SK-N-SH (cell line): ENCODE measurements around the gene ARL5C. TPM values are rescaled to one million over a fixed set of nuclear protein-coding genes. Genes with fewer than 3 reads are reported as not detected.

Experiments used
- CTCF ChIA-PET: fragments of 300-600, 350-600 bp; formaldehyde crosslinking; extraction: SDS; loops from one replicate; lab custom pipeline; 2021; lab: Yijun Ruan, JAX
- POLR2A ChIA-PET: fragments of 350-600 bp; sonication (Branson Sonifier 250); formaldehyde crosslinking; extraction: SDS; loops from one replicate; lab custom pipeline; 2020; ENCODE audit warnings: antibody characterized with exemption, inconsistent platforms; lab: Yijun Ruan, JAX
- DNase-seq: peaks from one replicate; pipeline ENCODE4 v3.0.0; 2012
- H2AFZ ChIP-seq: fragments of 200-600 bp; sonication (generic); 2 replicates; pipeline ENCODE4 v1.8.1; 2016; ENCODE audit warnings: antibody characterized with exemption, mild to moderate bottlenecking, low read depth
- H3F3A ChIP-seq: fragments of 200-600 bp; sonication (generic); replicated peaks from 2 replicates; pipeline ENCODE3; 2016; ENCODE audit warnings: antibody characterized with exemption, mild to moderate bottlenecking; ENCODE audit not compliant: insufficient read depth
- H3K27ac ChIP-seq, 2 experiments: fragments of 200-500 bp in 1 of 2; fragments of 200-600 bp in 1 of 2; sonication (Bioruptor generic) in 1 of 2; sonication (generic), shearing (Covaris generic) in 1 of 2; 2 replicates each; pipeline versions ENCODE4 v1.5.1 to v1.6.1; 2014 to 2016; ENCODE audit warnings: low read depth in 2 of 2, inconsistent platforms in 1 of 2, low read length in 1 of 2, mild to moderate bottlenecking in 1 of 2, mixed read lengths in 1 of 2
- H3K27me3 ChIP-seq: fragments of 200-600 bp; sonication (generic), shearing (Covaris generic); 2 replicates; pipeline ENCODE4 v1.6.1; 2016; ENCODE audit warnings: mixed run types; ENCODE audit not compliant: insufficient read depth
- H3K36me3 ChIP-seq, 2 experiments: fragments of 200-500 bp in 1 of 2; fragments of 200-600 bp in 1 of 2; sonication (Bioruptor generic) in 1 of 2; sonication (generic) in 1 of 2; replicated peaks in 1 of 2; 2 replicates each; pipeline versions ENCODE3 to v1.5.1; 2014 to 2016; ENCODE audit warnings: low read length in 1 of 2, mild to moderate bottlenecking in 1 of 2; ENCODE audit not compliant: insufficient read depth in 2 of 2, control insufficient read depth in 1 of 2
- H3K4me1 ChIP-seq, 2 experiments: fragments of 200-500 bp in 1 of 2; fragments of 200-600 bp in 1 of 2; sonication (Bioruptor generic) in 1 of 2; sonication (generic), shearing (Covaris generic) in 1 of 2; 2 replicates each; pipeline versions ENCODE4 v1.5.1 to v1.6.1; 2014 to 2016; ENCODE audit warnings: low read depth in 1 of 2, low read length in 1 of 2, mixed run types in 1 of 2; ENCODE audit not compliant: insufficient read depth in 2 of 2, control insufficient read depth in 1 of 2
- H3K4me2 ChIP-seq: fragments of 200-600 bp; sonication (generic), shearing (Covaris generic); 2 replicates; pipeline ENCODE4 v1.6.1; 2017; ENCODE audit warnings: mixed run types
- H3K4me3 ChIP-seq, 2 experiments: fragments of 200-500 bp in 1 of 2; fragments of 200-600 bp in 1 of 2; sonication (Bioruptor generic) in 1 of 2; sonication (generic), shearing (Covaris generic) in 1 of 2; 2 replicates each; pipeline versions ENCODE4 v1.5.1 to v1.8.1; 2014 to 2016; ENCODE audit warnings: low read depth in 2 of 2, inconsistent platforms in 1 of 2, low read length in 1 of 2, mild to moderate bottlenecking in 1 of 2, mixed read lengths in 1 of 2, moderate library complexity in 1 of 2
- H3K79me2 ChIP-seq: fragments of 200-600 bp; sonication (generic); 2 replicates; pipeline ENCODE4 v1.8.1; 2017; ENCODE audit warnings: mild to moderate bottlenecking; ENCODE audit not compliant: insufficient read depth
- H3K9ac ChIP-seq: fragments of 200-600 bp; sonication (generic); 2 replicates; pipeline ENCODE4 v1.6.1; 2017; ENCODE audit warnings: mixed run types
- H3K9me2 ChIP-seq: fragments of 200-600 bp; sonication (generic); 2 replicates; pipeline ENCODE4 v1.6.1; 2017; ENCODE audit warnings: mixed run types
- H3K9me3 ChIP-seq: fragments of 200-600 bp; sonication (generic); 2 replicates; pipeline ENCODE4 v1.6.1; 2017; ENCODE audit warnings: mixed run types, mild to moderate bottlenecking, moderate library complexity
- H4K20me1 ChIP-seq: fragments of 200-600 bp; sonication (generic); 2 replicates; pipeline ENCODE4 v1.6.1; 2017; ENCODE audit warnings: mild to moderate bottlenecking, mixed run types; ENCODE audit not compliant: insufficient read depth
- CHD2 ChIP-seq: fragments of 150-350 bp; IDR thresholded peaks from 2 replicates; pipeline ENCODE4 v1.6.1; 2018; ENCODE audit warnings: low read length; ENCODE audit not compliant: partially characterized antibody
- ELF1 ChIP-seq: IDR thresholded peaks from 2 replicates; pipeline ENCODE4 v1.4.0; 2012
- FOSL2 ChIP-seq: IDR thresholded peaks from 2 replicates; pipeline ENCODE4 v1.4.0; 2012; ENCODE audit warnings: low read depth, mild to moderate bottlenecking, moderate library complexity, borderline replicate concordance
- MEF2A ChIP-seq: IDR thresholded peaks from 2 replicates; pipeline ENCODE4 v1.4.0; 2012; ENCODE audit warnings: low read depth, borderline replicate concordance
- POLR2AphosphoS5 ChIP-seq: IDR thresholded peaks from 2 replicates; pipeline ENCODE4 v1.6.1; 2012; ENCODE audit warnings: low read depth, low read length
- SMC3 ChIP-seq: IDR thresholded peaks from 2 replicates; pipeline ENCODE4 v1.6.1; 2012; ENCODE audit warnings: low read depth, low read length, improper control_type of control experiment
- TAF1 ChIP-seq: IDR thresholded peaks from 2 replicates; pipeline ENCODE4 v1.6.1; 2012; ENCODE audit warnings: low read depth, mild to moderate bottlenecking, low read length, moderate library complexity, borderline replicate concordance
- ZBTB33 ChIP-seq: IDR thresholded peaks from 2 replicates; pipeline ENCODE4 v1.4.0; 2012; ENCODE audit warnings: low read depth, borderline replicate concordance
- WGBS: methylation state at CpG from one replicate; pipeline ENCODE4 v1.1.6; 2017; ENCODE audit warnings: low lambda C conversion rate; 5-methylcytosine and 5-hydroxymethylcytosine counted together
- polyA plus RNA-seq, 3 experiments: library from polyadenylated mRNA; depleted of rRNA; stranded (reverse); fragments of >200 nt; gene quantifications; 2 replicates each; pipeline ENCODE4 v1.2.3, GENCODE V29; 2012

Gene ARL5C
- polyA plus RNA-seq, 1 of the 3 experiments (the other 2 are of a cell fraction) = not detected

GRCh38 chr17:39177256-39177655, 11.3 kb upstream of the ARL5C start:
- Histone ChIP-seq H3K4me3 (no peak overlapping the region), H4K20me1 (no peaks in the 10 kb centered on the region), H3K4me2 (no peak overlapping the region), H2AFZ (no peak overlapping the region), H3K36me3 (peaks cover 25 to 27% of the 10 kb centered on the region in 2 experiments), H3K27ac (no peak overlapping the region), H3K4me1 (no peaks in the 10 kb centered on the region; a peak in 1 of 4 replicates), H3K9me2 (no peaks in the 10 kb centered on the region), H3K27me3 (no peaks in the 10 kb centered on the region), H3K79me2 (no peaks in the 10 kb centered on the region), H3K9ac (no peak overlapping the region), H3F3A (peaks cover 3% of the 10 kb centered on the region), H3K9me3 (no peaks in the 10 kb centered on the region)
- 97% methylated on average over 8 of the region's 12 CpGs for WGBS
- CTCF ChIA-PET = interaction anchor here (6.2 kb wide), 1 partner anchor 23 kb away, joined by 71 read pairs; the partner anchor contains the start of gene PLXDC1
- DNase-seq = peak; percentile 59
- POLR2A ChIA-PET = no interaction called here
- no peak for TF ChIP-seq SMC3
- TF ChIP-seq MEF2A = no peak
- TF ChIP-seq, all 33 proteins: peak for 0

- no peaks in the 10 kb centered on the region for H4K20me1 ChIP-seq
- no peak overlapping the region for H3K9ac ChIP-seq
- peaks cover 16 to 21% of the 10 kb centered on the region in 2 experiments for H3K36me3 ChIP-seq
- peaks cover 3% of the 10 kb centered on the region for H3F3A ChIP-seq
- no peaks in the 10 kb centered on the region for H3K9me3 ChIP-seq
- no peak for DNase-seq
- H3K27me3 ChIP-seq = no peaks in the 10 kb centered on the region
- no peaks in the 10 kb centered on the region for H3K9me2 ChIP-seq
- TF ChIP-seq POLR2AphosphoS5 = no peak
- no peak for TF ChIP-seq ZBTB33
- no peak for TF ChIP-seq CHD2
- no peak for TF ChIP-seq ELF1
- TF ChIP-seq FOSL2 = no peak
- TF ChIP-seq TAF1 = no peak
- no peak for TF ChIP-seq MEF2A
- 66% methylated on average over 10 of the region's 10 CpGs for WGBS
- no peaks in the 10 kb centered on the region for H3K79me2 ChIP-seq
- no peak overlapping the region for H3K4me3 ChIP-seq
- no peaks in the 10 kb centered on the region; a peak in 1 of 4 replicates for H3K4me1 ChIP-seq
- POLR2A ChIA-PET = no interaction called here
- H3K4me2 ChIP-seq = no peak overlapping the region
- no peak overlapping the region for H3K27ac ChIP-seq
- CTCF ChIA-PET = interaction anchor here (0.7 to 7.6 kb wide), 22 partner anchors 8 to 255 kb away, joined by 3 to 108 read pairs (median 7); partner anchors contain the start of genes ARL5C, CACNB1, PLXDC1 and RPL19
- no peak overlapping the region for H2AFZ ChIP-seq
Observed at GRCh38 chr17:39175695-39176093, 9.7 kb upstream of the ARL5C start.
